Renal cortex interstitium (tissue), 3 donors: Measurements from ENCODE around the gene PSAP. TPM values are rescaled to one million over a fixed set of nuclear protein-coding genes. Genes with fewer than 3 reads are reported as not detected.

Experiments
- polyA plus RNA-seq, 3 donors: library from polyadenylated mRNA; unstranded; fragments of 120-200 nt; gene quantifications; one replicate each; pipeline ENCODE4 v1.2.1, GENCODE V29; 2013; ENCODE audit not compliant: insufficient read length in 3 of 3

Gene PSAP
- polyA plus RNA-seq, 3 donors = 813 to 850 (median 831) TPM

Other genes starting within 250 kb of the PSAP start
- under 1 TPM; 0.13 to 0.18 (median 0.16) TPM for gene C10orf105, start 131.5 kb downstream of the PSAP start, polyA plus RNA-seq
- 10 to 100 TPM in 2 of 3 donors, 1 to 10 TPM in 1; 7.3 to 11.4 (median 10.3) TPM for gene VSIR, start 77.7 kb downstream of the PSAP start, polyA plus RNA-seq
- gene CHST3, start 113.1 kb upstream of the PSAP start, polyA plus RNA-seq = 10 to 100 TPM; 14.1 to 19.4 (median 16.2) TPM
- gene SPOCK2, start 237.3 kb upstream of the PSAP start, polyA plus RNA-seq = 100 to 1,000 TPM; 119 to 151 (median 140) TPM